GM21423 (cell line): Measurements from ENCODE around the gene MYH9.
A peak's percentile ranks its signal among the peaks of the same experiment; 100 is the strongest.
"Not testable (repeated sequence)": the region's sequence is repeated elsewhere in the genome, so short reads cannot be mapped to it uniquely, and the experiment has no call there.

Experiments used
- ATAC-seq: cut with Tn5 transposase; IDR thresholded peaks from one replicate; pipeline ENCODE4 v1.9.1; 2021; ENCODE audit warnings: mild to moderate bottlenecking, moderate library complexity; ENCODE audit not compliant: unreplicated experiment

The MYH9 gene

GRCh38 chr22:36387959-36388726 is at the start of gene MYH9:
MYH9 (minus strand) TSS chr22:36387967; CDS start chr22:36349236, 38,731 bp downstream.
- peak; percentile 70 for ATAC-seq

- no peak for ATAC-seq
These were observed 48.0 kb upstream of the MYH9 start for GRCh38 chr22:36435516-36436415.

- ATAC-seq, result no peak
These were observed 45.8 kb upstream of the MYH9 start for GRCh38 chr22:36433318-36434231.

- ATAC-seq, result no peak
These were observed 45.0 kb upstream of the MYH9 start for GRCh38 chr22:36432592-36433317.

GRCh38 chr22:36431977-36432376 is 44.2 kb upstream of the MYH9 start:
- no peak for ATAC-seq

- no peak for ATAC-seq
These were observed 43.1 kb upstream of the MYH9 start for GRCh38 chr22:36430863-36431262.

GRCh38 chr22:36427952-36428351 is 40.2 kb upstream of the MYH9 start:
- not testable (repeated sequence) for ATAC-seq

GRCh38 chr22:36425977-36426523 is 38.3 kb upstream of the MYH9 start:
- ATAC-seq, result no peak

GRCh38 chr22:36424901-36425579 is 37.3 kb upstream of the MYH9 start:
- ATAC-seq, result no peak

- not testable (repeated sequence) for ATAC-seq
These were observed 36.7 kb upstream of the MYH9 start for GRCh38 chr22:36424466-36424865.

- no peak for ATAC-seq
These were observed 36.0 kb upstream of the MYH9 start for GRCh38 chr22:36423461-36424404.

GRCh38 chr22:36422287-36423014 is 34.7 kb upstream of the MYH9 start:
- ATAC-seq, result no peak

- no peak for ATAC-seq
These were observed 32.4 kb upstream of the MYH9 start for GRCh38 chr22:36419912-36420882.

- no peak for ATAC-seq
These were observed 31.6 kb upstream of the MYH9 start for GRCh38 chr22:36419177-36419911.

- no peak for ATAC-seq
These were observed 29.5 kb upstream of the MYH9 start for GRCh38 chr22:36417281-36417686.
